SW 1271 (cell line): ENCODE measurements around the gene ZNF775.

Source experiments
- DNase-seq, 2 experiments: peaks; one replicate each; lab custom pipeline; 2025; lab: John Stamatoyannopoulos, UW

Gene ZNF775

DNA sequence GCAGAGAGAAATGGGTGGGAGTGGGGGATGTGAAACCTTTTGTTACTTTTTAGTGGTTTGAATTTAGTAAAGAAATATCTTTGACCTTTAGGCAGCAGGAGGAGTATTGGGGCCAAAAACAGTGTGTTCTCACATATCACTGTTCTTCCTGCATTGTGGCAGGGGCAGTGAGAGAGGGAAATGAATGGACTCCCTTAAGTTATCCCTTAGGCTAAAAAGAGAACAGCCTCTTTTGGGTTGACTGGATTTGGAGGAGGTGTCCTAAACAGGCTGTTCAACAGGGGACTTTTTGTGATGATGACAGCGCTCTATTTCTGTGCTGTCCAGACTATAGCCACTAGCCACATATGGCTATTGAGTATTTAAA, 22.3 kb downstream of the ZNF775 start:
- no peak for DNase-seq

DNA sequence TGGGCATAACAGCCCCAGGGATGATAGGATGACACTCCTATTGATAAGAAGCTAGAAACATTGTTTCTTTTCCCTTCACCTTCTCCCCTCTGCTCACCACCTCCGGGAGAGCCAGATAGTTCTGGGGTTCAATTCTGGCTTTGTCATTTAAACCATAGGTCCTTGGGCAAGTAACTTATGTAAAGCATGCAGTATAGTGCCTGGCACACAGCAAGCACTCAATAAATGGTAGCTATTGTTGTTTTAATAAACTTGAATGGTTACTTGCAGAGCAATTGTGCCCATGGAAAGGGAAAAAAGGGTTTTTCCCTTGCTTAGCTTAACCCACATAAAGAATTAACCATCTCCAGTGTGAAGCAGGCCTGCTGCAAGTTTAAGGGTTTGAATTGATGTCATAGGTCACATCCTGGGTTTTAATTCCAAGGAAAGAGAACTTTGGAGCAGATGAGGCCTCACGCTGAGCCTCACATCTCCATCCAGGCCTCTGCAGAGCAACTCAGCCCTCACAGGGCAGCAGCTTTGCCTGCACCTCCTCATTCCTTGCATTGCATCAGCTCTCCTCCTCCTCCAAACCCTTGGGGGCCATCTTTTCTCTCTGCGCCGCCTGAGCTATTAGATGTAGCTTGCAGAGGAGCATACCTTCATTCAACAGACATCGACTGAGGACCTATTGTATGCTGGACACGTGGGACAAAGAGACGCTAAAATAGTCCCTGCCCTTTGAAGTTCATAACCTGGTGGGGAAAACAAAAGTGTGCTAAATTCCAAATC, 22.9 kb downstream of the ZNF775 start:
- no peak for DNase-seq

DNA sequence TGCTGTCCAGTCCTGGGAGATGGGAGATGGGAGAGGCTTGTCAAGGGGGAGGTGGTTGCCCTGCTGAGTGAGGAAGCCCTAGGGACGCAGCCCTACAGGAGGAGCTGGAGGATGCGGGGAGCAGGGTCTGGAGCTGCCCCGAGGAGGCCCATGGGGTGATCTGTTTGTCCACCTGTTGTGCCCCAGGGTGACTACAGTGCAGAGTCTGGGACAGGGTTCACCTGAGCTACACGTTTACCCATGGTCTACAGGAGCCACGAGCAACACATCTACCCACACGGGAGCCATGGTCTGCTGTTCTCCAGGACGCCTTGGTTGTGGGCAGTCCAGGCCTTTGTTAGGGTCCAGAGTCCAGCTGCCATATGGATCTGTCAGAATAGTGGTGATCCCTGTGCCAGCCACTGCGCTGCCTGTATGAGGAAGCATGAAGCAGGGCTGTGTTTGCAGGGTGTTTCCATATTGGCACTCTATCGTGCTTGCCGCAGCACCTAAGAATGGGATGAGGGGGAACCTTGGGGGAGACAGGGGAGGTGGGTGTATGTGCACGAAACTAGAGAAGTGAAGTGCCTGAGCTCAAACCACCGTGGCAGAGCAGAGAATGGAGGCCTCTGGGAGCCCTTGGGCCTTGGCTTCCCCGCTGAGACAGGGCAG, 23.7 kb downstream of the ZNF775 start:
- no peak for DNase-seq

DNA sequence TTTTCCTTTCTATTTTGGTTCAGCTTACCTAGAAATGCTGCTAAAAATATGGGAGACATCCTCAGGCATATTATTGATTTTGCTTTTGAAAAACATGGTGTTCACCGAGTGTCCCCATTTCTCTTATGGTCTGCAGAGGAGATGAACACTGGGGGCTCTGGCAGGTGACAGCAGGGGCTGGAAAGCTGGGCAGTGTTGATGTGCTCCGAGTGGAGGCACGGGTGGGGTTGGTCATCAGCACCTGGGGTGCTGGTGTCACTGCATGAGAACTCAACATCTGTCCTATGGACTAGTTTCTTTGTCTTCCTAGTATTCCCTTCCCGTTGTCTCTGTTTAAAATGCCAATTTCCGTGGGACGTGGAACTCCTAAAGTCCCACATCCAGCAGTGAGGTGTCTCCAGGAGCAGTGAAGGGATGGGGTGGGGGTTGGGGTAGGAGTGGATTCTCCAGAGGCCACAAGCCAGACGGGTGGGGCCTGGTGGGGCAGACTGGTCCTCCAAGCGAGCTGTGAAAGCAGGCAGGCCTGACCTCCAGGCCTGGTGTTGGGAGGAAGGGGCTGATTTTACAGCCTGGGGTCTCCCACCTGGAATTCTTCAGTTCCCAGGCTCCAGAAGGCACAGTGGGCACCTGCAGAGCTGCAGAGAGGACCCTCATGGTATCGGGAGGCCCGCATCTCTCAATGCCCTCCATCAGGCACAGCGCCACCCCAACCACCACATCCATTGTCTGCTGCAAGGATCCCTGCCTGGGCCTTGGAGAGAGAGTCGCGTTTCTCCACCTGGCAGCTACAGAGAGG, 24.4 kb downstream of the ZNF775 start:
- no peak for DNase-seq

GRCh38 chr7:150404172-150404804, 25.2 kb downstream of the ZNF775 start:
- DNase-seq: no peak

GRCh38 chr7:150404805-150405583, 25.9 kb downstream of the ZNF775 start:
- peak; percentile 15 to 65 for DNase-seq

- no peak for DNase-seq
Measured at GRCh38 chr7:150405584-150406311, 26.6 kb downstream of the ZNF775 start.

DNA sequence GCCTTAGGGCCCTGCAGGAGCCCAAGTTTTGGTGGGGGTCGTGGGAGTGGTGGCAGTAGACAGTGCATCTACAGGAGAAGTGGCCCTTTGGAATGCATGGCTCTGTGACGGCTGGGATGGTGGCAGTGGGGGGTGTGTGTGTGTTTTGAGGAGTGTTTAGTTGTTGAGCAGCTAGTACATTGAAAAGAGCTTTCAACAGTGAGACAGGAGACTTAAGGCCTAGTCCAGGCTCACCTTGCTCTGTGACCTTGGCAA, 27.1 kb downstream of the ZNF775 start:
- DNase-seq: no peak

DNA sequence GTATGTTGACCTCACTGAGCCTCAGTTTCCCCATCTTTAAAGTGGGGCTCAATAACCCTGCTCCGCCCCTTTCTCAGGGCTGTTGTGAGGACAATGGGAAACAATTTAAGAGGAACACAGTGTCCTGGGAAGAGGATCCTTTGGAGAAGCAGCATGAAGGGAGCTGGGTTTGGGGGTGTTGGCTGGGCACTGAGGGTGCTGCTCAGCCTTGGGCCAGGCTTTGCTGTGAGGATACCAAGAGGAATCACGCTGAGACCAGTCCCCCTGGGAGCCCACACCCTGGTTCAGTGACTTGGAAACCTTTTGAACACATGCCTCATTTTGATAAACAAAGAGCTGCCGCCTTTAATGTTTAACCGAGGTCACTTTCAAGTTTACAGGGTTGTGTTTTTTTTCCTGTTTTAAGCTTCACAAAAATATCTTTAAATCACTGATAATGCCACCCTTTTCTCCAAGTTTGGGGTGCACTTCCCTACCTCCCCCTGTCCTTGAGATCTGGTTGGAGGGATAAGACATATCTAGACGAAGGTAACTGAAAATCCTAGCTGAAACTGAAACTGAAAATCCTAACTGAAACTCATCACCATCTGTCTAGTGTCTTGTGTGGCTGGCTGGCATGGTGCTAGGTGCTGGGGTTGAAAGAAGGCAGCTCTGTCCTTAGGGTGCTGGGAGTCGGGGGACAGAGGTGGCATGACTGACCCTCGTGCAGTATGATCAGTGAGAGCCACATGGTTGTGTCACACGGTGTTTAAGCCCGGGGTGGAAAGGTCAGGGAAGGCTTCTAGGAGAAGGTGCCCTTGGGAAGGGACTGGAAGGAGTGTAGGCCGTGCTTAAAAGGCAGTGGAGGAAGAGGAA, 27.7 kb downstream of the ZNF775 start:
- no peak for DNase-seq

GRCh38 chr7:150407588-150408392, 28.7 kb downstream of the ZNF775 start:
- DNase-seq: no peak

DNA sequence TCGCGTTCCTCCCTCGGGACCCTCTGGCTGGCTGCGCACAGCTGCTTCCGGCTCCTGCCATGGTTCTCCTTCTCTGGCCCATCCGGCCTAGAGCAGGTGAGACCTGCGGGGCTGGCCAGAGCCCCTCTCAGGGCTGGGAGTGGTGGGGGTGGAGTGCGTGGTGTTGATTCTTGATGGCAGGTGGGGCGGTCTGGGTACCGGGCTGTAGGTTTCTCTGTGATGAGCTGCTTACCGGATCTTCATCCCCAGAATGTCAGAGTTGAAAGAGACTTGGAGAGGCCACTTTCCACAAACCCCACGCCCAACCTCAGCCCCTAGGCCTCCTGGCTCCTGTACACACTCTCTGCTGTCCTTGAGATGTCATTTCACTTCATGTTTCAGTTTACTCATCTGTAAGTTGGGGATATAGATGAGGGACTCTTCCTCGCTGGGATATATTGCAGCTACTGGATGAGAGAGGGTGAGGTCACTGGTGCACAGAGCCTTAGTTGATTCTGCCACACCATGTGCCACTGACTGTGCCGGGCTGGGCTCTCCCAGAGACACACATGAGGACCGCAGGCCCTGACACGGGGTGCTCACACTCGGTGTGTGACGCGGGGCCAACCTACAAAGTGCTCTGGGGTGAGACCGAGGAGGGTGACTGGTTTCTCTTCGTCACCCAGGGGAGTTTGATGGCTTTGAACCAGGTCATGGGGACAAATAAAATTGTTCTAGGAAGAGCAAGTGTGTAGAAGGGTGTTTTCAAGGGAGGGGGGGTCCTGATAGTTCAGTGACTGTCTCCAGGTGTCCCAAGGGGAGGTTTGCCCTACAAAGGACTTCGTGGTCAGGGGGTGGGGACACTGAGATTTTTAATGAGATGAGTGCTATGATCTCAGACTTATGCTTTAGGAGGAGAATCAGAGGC, 29.5 kb downstream of the ZNF775 start:
- DNase-seq: no peak

DNA sequence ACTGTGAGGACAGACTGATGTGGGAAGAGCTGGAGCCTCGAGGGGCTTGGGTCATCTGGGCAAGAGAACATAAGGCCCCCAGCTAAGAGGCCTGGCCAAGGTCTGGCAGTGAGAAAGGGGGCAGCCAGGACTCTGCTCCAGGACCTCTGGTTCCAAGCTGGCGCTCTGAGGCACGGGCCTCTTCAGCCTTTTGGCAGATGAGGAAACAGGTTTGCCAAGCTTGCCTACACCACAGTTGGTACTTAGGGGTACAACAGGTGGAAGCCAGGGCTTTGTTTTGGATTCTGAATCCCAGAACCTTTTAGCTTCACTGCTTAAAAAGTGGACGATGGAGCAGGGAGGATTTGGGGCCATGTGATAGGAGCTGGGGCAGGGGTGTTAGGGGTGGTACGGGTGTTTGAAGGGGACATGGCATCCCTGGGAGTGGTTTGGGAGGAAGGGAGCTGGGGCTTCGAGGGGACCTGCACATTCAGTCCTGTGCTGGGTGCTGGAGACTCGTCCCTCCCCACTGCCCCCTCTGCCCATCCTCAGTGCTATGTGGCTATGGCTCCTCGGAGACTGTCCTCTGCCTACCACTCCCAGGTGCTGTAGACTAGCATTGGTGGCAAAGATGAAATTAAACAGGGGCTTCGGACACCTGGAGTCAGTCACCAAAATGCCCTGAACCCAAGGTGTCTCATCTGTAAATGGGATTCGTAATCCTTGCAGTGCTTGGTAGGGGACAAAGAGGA, 30.3 kb downstream of the ZNF775 start:
- DNase-seq: no peak

DNA sequence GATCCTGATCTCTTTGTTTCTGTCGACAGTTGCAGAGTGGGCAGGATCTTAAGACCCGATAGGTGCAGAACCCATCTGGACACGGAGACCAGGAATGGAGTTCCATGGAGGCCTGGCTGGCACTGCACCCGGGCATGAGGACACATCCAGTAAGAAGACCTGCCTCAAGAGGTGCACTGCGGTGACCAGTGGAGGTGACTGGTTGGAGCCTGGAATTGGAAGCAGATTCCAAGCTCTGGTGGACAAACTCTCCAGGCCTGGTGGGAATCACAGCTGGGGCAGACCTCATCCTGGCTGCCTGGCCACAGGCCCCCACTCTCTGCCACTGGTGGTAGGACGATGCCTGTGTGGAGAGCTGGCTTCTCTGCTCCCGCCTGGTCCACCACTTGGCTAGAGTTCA, 31.0 kb downstream of the ZNF775 start:
- DNase-seq: no peak

DNA sequence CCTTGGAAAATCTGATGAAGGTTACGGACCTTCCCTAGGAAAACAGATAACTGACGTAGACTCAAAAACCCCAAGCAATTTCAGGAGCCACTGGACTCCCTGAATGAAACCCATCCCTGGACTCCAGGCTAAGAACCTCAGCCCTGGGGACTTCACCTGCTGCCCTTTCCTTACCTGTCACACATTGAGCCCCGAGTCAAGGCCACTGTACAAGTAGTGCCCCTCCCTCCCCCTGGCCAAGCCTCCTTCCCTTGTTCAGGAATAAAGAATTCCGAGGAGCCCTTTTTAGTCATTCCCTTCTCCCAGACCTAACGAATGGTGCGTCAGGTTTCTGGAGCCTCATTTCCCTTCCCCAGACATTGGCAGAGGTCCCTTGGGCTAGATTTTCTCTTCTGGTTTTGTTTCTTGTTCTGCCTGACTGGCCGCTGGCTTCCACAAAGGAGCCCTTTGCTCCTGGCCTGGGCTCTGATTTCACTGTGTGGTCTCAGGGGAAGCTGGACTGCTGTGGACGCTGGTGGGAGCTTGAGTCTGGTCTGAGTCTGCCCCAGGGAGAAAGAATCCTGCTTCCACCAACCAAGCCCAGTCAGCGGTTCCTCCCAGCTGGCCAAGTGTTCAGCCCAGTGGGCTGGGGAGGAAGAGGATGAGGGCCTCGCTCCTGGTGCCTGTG, 31.7 kb downstream of the ZNF775 start:
- no peak for DNase-seq

GRCh38 chr7:150411606-150412005, 32.5 kb downstream of the ZNF775 start:
- no peak for DNase-seq

DNA sequence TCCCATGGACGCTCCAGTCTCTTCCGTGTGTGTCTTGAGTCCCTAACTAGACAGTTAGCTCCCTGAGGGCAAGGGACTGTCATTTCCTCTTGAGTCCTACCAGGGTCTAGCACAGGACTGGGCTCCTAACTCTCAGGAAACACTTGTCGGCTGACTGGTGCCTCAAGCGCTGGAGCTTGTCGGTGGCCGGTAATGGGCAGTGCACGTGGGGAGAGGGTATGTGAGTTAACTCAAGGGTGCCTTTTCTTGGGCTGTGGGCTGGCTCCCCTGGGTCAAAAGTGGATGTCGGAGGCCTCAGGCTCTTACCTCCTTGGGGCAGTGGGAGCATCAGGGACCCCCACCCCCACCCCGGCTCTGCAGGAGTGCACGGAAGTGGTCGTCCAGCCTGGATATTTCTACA, 32.9 kb downstream of the ZNF775 start:
- DNase-seq: no peak
